ENCODE results near the gene TARBP1.

DNA sequence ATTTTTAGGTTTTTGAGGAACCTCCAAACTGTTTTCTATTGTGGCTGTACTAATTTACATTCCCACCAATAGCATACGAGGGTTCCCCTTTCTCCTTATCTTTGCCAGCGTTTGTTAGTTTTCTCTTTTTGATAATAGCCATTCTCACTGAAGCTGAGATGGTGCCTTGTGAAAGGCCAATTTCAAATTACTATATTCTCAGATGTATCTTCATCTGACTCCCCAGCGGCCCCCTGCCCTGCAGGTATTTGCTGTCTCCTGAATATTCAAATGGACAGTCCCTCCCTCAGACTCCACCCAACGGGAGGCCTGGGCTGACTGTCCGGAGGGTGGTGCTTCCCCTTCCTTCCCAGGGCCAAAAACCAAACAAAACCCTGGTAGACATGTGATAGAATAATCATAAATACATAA, 33.5 kb upstream of the TARBP1 start:
- TF ChIP-seq, protein P1, sequence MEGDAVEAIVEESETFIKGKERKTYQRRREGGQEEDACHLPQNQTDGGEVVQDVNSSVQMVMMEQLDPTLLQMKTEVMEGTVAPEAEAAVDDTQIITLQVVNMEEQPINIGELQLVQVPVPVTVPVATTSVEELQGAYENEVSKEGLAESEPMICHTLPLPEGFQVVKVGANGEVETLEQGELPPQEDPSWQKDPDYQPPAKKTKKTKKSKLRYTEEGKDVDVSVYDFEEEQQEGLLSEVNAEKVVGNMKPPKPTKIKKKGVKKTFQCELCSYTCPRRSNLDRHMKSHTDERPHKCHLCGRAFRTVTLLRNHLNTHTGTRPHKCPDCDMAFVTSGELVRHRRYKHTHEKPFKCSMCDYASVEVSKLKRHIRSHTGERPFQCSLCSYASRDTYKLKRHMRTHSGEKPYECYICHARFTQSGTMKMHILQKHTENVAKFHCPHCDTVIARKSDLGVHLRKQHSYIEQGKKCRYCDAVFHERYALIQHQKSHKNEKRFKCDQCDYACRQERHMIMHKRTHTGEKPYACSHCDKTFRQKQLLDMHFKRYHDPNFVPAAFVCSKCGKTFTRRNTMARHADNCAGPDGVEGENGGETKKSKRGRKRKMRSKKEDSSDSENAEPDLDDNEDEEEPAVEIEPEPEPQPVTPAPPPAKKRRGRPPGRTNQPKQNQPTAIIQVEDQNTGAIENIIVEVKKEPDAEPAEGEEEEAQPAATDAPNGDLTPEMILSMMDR (IDR thresholded peaks at IDR 0.05; ENCODE audit: low read length), result no peak
- TF ChIP-seq EZH2 (IDR thresholded peaks at IDR 0.05; ENCODE audit: borderline replicate concordance, low read length), result no peak
